ENCODE data around the gene EVA1A. TPM values are rescaled to one million over a fixed set of nuclear protein-coding genes. Genes with fewer than 3 reads are reported as not detected.

Gene EVA1A
- polyA plus RNA-seq, 5 donors, result 25.2 to 36.4 (median 30.1) TPM

- no peak for DNase-seq
Measured at GRCh38 chr2:75545387-75545786, 15.4 kb downstream of the EVA1A start.

GRCh38 chr2:75543446-75543845, 17.3 kb downstream of the EVA1A start:
- no peak for DNase-seq

DNA sequence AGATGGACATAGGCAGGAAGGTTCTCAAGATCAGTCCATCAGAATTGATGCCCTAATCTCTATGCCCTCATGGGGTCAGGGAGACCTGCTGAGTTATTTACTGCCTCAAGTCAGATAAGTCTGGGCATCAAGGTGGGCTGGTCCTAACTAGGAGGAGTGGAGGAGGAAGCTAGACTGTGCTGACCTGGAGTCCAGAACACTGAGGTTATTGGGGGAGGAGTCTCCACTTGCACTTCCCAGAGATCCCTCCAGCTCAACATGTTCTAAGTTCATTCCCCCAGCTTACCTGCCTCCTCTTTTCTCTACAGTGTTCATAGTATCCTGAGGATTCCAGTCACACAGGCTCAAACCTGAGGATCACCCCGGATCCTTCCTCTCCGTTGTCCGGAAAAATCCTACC, 19.3 kb downstream of the EVA1A start:
- DNase-seq, result no peak

DNA sequence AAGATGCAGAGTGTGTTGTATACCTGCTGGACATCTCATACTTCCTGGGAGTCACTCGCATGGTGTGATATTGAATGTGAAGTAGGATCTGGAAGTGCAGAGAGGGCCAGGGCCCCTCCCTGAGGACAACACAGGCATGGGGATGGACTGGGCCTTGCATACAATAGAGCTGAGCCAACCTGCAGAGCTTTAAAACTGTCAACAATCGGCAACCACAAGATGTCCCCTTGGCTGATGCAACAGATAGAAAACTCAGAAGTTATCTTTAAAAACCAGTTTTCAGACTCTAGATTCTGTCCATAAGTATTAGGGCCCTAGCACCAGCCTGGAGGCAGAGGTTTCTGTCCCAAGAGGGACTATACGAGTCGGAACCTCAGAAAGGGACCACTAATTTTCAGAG, 19.7 kb downstream of the EVA1A start:
- no peak for DNase-seq

- DNase-seq, result peak; percentile 79 to 85
Measured at GRCh38 chr2:75539955-75540716, 20.6 kb downstream of the EVA1A start.

- no peak for DNase-seq
Measured at GRCh38 chr2:75538521-75539490, 21.9 kb downstream of the EVA1A start.

DNA sequence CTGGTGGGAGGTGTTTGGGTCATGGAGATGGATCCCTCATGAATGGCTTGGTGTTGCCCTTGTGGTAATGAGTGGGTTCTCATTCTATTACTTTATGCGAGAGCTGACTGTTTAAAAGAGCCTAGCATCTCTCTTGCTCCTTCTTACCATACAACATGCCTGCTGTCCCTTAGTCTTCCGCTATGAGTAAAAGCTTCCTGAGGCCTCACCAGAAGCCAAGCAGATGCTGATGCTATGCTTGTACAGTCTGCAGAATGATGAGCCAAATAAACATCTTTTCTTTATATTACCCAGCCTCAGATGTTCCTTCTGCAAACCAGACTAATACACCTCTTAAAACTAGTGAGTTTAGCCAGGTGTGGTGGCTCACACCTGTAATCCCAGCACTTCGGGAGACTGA, 23.1 kb downstream of the EVA1A start:
- no peak for DNase-seq

GRCh38 chr2:75533135-75533534, 27.6 kb downstream of the EVA1A start:
- DNase-seq, result no peak

DNA sequence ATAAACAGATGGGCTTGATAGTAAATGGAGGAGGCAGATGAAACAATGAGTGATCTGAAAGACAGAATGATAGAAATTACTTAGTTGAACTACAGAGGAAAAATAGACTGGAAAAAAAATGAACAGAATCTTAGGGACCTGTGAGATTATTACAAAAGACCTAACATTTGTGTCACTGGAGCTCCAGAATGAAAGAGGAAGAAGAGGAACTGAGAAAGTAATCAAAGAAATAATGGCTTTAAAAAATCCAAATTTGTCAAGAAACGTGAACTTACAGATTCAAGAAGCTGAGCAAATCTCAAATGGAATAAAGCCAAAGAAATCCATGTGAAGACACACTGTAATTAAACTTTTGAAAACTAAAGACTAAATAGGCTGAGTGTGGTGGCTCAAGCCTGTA, 28.3 kb downstream of the EVA1A start:
- DNase-seq, result no peak

- no peak for DNase-seq
Measured at GRCh38 chr2:75528221-75528977, 32.3 kb downstream of the EVA1A start.

DNA sequence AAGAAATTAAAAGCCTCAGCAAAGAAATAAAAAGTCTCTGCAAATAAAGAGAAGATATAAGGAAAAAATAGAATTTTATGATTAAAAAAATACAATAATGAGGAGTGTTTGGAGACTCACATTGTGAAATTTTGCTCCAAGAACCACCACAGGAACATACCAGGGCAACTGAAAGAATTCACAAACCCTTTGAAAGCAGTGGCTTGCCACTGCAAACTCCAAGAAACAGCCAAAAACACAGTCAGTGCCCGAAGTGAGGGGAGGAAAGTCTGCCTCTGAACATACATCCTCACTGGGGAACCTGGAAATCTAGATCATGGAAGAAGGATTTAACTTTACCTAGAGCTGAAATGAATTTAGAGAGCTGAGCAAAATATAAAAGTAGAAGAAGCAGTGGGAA, 33.1 kb downstream of the EVA1A start:
- DNase-seq, result no peak

- no peak for DNase-seq
Measured at GRCh38 chr2:75526842-75527241, 33.9 kb downstream of the EVA1A start.

DNA sequence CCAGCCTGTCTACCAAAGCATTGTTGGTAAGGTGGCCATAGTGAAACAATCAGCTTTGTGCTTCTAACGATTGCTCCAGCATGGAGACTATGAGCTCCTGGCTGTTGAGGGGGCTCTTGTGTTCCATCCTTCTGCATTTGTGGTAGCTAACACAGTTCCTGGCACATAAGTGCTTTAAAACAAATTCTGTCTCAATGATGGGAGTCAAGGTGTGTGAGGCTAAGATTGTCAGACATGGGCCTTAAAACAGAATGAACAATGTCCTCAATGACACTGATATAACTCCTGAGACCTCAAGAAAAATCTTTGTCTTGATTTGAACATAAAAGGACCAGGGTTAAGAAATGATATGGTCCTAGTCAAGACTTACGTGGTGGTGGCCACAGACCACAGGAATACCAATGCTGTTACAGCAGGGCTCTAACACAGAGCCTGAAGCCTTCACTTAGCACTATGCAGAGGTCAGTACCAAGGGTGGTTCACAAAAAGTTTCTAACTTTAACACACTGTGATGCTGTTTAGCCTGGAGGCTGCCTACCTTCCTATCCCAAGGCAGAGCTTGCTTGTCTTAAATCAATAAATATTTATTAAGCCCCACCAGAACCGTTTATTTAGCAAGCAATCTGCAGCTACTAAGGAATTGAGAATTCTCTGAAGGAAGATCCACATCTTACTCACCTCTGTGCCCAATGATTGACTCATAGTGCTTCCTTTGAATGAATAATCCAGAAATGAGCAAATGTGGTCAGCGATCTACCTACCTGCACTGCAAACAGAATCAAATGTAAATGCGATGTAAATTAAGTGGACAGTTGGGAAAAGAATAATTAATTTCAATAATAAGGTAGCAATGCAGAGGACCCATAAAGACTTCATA, 35.1 kb downstream of the EVA1A start:
- DNase-seq, result no peak

DNA sequence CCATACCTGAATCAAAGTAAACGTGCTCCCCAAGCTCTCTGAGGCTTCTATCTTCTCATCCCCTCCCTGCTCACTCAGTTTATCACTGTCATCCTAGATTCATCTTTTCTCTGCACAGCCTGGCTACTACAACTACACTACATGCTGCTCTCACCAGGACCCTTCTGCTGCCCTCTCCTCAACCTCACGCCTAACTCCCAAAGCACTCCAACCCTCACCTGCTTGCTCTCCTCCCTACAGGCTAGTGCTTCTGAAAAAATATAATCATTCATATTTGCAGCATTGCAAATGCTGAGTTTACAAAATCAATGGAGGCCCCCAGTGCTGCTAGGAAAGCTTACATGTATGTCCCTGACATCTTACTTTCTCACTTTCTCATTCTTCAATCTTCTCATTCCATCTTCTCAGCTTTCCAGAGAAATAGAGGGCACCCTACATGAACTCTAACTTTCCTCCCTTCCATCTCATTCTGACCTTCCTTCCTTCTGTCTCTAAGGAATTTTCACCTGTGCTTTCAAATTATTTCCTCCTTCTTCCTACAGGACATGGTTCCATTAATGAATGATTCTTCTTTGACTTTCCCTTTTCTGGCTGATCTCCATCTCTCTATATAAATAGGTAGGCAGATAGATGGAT, 36.3 kb downstream of the EVA1A start:
- DNase-seq, result no peak

DNA sequence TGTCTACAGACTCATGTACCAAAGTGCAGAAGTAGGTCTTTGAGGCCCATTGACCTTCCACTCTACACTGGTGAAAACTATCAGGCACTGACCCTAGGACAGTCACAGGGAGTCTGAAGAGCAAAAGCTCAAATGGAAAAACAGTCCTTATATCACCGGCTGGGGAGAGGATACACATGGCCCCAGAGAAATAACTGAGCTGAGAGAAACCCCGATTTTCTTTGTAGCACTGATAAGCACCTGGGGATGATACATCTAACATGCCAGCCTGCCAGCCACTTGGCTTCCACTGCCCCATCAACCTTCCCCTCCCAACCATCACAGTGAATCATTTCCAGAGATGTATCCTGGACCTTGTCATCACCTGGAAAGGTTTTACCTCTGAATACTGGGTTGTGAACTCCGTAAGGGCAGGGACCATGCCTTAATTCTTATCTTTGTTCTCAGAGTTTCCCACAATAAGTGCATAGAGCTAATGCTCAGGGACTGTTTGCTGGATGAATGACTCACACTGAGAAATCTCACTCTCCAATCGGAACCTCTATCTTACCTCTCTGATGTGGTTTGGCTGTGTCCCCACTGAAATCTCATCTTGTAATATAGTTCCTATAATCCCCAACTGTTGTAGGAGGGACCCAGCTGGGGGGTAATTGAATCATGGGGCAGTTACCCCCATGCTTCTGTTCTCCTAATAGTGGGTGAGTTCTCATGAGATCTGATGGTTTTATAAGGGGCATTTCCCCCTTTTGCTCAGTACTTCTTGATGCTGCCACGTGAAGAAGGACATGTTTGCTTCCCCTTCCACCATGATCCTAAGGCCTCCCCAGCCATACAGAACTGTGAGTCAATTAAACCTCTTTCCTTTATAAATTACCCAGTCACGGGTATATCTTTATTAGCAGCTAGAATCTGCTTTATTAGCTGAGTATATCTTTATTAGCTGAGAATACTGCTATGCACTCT, 37.1 kb downstream of the EVA1A start:
- DNase-seq, result no peak

DNA sequence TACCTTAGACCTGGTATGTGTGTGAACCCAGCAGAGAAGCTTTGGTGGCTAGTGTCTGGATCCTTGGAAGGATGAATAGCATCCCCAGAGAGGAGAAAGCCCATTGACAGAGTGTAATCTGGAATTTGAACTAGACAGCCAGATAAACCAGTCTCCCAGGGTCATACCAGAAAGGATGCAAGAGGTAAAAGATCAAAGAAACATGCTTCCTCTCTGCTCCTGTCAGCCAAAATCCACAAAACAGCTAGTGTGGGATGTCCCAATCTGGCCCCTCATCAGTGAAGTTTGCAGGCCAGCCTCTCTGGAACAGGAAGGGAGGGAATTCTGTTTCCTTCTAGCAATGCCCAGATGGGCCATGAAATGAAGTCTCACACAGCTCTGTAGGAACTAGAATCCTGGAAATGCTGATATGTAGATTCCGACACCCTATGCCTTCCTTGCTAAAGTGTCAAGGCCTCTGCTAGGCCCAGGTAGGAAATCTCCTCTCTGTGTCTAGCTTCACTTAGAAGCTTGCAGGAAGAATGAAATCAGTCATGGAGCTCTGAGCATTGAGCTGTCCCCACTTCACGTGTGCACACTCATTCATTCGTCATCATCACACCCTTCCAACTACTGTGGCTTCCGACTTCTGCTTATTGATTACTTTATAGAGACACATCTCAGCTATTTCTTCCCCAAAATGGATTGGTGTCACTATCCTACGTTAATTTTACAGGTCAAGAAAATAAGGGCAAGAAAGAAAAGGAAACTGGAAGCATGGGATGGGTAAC, 38.0 kb downstream of the EVA1A start:
- no peak for DNase-seq

DNA sequence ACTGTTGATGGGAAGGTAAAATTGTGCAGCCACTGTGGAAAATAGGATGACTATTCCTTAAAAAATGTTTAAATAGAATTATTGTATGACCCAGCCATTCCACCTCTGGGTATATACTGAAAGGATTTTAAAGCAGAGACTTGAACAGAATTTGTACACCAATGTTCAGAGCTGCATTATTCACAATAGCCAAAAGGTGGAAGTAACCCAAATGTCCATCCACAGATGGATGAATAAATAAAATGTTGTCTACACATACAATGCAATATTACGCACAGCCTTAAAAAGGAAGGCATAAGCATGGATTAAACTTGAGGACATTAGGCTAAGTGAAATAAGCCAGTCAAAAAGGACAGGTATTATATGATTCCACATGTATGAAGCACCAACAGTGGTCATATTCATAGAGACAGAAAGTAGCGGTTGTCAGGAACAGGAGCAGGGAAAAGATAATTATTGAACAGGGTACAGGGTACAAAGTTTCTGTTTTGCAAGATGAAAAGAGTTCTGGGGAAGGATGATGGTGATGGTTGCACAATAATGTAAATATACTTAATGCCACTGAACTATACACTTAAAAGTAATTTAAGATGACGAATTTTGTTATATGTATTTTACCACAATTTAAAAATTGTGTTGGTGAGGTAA, 39.4 kb downstream of the EVA1A start:
- DNase-seq, result no peak

DNA sequence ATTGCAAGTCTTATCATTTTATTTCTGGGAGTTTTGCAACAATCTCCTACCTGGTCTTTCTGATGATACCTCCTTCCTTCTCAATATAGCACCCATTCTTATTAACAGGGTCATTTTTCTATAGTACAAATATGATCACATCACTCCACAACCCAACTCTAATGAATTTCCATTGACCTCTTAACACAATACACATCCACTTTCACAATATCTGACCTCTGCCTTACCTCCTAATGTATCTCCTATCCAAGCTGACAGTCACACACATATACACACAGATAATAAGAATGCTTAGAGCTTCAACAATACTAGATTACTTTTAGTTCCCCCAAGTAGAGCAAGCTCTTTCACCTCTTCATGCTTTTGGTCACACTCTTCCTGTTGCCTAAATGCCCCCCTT, 40.9 kb downstream of the EVA1A start:
- DNase-seq, result no peak
